ENCODE data around the gene RDH11.

- TF ChIP-seq SP1 (IDR thresholded peaks at IDR 0.05; ENCODE audit: low read depth, low read length): no peak
- no peak for TF ChIP-seq CTCF (IDR thresholded peaks at IDR 0.05 in 2 of 3, conservative IDR thresholded peaks at IDR 0.05 in 1 of 3; ENCODE audit: control insufficient read depth in 2 of 3, extremely low read depth in 1 of 3, insufficient read depth in 1 of 3, low read depth in 3 of 3, low read length in 3 of 3)
- no peak for TF ChIP-seq CREM (IDR thresholded peaks at IDR 0.05; ENCODE audit: low read depth)
- no peak for TF ChIP-seq ELK1 (IDR thresholded peaks at IDR 0.05; ENCODE audit: low read depth, low read length)
- no peak for TF ChIP-seq POLR2AphosphoS5 (IDR thresholded peaks at IDR 0.05; ENCODE audit: low read length)
- TF ChIP-seq MAX (IDR thresholded peaks at IDR 0.05; ENCODE audit: low read depth, low read length): no peak
These were observed 16.6 kb downstream of the RDH11 start for GRCh38 chr14:67679006-67679405.
